Superior temporal gyrus (tissue), 1 donor: ENCODE measurements around the gene UST.

Source experiments
- DNase-seq: peaks from one replicate; pipeline ENCODE4 v3.0.0-alpha.2; 2016; ENCODE audit errors: extremely low spot score

The UST gene

DNA sequence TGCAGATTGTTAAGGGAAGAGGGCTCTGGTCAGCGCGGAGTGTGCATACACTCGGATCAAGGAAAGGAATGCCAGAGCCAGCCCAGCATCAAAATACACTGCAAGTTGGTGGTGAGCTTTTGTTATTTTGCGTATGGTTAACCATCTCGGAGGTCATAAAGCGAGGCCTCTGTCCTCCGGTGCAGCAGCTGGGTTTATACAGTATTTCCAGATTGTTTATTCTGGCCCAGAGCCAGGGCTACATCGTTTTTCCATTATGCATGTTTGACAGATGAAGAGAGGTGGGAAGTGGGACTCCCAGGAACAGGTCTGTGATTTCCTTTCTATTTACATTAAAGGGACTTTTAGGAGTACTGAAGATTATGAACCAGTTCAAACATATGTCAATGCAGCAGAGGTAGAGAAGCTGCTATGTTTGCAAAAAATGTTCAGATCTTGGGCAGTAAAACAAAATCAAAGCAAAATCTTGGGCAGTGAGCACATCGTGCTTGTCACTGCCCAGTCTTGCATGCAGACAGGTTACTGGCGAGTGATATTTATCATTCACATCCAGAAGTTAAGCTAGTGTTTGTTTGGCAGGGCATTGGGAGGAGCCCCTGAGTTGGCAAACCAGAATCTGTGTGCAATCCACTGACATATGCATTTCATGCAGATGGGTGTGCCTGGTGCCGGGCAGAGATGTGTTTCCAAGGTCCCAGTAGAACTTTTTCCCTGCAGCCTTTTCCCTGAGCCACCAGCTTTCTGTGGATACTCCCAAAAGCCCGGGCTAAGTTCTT lies 314.3 kb downstream of the UST start:
- no peak for DNase-seq

DNA sequence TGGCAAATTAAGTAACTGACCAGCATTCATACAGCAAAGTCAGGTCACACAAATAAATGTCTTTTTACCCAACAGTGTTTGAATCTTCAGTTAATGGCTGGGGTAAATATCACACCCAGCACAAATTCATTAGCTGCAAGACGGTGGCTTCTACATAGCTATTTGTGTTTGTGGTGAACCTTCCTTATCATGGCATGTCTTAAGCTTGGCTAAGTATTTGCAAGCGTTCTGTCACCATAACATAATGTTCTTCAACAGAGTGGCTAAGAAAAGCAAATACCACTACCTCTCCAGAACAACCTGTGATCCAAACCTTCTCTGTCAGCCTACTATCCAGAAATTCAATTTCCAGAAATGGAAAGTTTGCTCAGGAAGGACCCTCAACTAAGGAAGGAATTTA lies 315.1 kb downstream of the UST start:
- DNase-seq, result no peak

DNA sequence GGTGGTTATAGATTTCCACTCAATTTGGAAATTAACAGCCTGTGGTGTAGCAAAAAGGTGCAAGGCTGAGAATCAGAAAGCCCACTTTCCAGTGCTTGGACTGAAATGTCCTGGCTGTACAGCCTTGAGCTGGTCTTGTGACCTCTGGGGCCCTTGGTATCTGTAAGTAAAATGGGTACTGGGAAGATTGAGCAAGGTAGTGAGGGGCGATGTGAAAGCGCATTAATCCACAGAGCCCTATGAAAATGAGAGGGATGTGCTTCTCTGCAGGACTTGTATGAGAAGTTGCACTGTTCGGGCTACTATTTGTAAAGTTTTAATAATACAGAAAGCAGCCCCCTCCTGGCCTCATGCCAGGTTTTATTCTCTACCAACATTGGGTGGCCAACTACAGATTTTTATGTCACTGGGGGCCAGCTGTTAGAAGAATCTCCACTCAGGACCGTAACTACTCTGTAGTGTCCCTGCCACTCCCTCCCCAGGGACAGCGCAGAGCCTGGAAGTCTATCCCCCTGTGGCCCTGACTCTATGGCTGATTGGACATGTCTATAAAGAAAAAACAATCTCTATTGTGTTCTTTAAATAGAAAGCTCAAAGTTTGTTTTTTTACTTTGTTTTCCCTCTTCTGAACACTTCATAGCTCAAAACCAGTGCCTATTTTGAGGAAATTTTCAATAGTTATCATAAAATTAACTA lies 316.0 kb downstream of the UST start:
- no peak for DNase-seq

DNA sequence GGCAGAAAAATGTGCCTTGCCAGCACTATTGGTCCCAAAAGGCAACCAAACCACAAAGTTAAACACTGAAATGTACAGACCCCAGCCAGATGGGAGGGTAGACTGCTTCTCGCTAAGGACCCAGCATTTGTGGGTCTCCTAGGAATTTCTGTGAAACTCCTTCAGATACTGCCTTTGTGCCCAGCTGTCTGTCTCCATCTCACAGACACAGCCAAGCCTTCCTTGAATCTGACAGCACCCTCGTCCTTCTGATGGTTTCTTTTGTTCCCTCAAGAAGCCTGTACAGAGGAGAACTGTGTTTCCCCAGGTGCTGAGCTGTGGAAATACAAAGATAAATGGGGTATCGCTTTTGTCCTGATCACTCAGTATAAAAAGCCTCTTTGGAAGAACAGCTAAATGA lies 316.6 kb downstream of the UST start:
- DNase-seq, result no peak

DNA sequence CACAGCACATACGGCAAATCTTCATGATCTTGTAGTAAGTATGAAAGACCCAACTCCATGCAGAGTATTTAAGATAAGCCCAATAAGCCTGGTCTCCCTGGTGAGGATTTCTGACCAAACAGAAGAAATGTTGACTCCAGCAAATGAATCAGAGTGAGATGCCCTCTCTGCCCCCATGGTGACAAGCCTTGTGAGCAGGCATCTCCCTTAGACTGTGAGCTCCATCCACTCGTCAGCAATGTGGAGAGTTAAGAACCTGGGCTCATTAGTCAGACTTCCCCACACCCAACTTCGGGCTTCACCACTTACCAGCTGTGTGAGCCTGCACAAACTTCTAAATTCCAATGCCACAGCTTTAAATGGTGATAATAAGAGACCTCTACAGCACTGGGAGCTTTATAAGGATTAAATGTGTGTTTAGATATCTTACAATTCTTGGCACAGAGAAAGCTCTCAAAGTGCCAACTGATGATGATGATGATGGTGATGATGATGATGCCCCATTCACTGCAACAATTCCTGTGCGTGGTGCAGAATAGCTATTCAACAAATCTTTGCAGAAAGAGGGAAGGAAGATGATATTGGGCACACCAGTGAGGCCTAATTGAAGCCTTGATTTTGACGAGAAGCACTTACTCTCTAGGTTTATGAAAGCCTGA lies 317.3 kb downstream of the UST start:
- DNase-seq, result no peak

DNA sequence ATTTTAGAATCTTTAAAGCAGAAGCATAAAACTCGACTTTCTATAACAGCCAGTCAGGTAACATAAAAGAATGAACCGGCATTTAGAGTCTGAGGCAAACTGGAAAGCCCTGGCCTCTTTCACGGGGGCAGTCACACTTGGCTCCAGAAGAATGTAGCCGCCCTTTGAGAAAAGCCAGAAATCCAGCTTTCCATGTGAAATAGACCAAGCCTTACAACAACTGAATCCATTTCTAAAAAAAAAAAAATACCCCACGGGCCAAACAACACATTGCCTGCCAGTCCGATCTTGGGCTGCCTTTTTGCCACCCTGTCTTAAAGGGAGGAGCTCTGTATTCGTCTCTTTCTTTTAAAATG lies 317.8 kb downstream of the UST start:
- no peak for DNase-seq

DNA sequence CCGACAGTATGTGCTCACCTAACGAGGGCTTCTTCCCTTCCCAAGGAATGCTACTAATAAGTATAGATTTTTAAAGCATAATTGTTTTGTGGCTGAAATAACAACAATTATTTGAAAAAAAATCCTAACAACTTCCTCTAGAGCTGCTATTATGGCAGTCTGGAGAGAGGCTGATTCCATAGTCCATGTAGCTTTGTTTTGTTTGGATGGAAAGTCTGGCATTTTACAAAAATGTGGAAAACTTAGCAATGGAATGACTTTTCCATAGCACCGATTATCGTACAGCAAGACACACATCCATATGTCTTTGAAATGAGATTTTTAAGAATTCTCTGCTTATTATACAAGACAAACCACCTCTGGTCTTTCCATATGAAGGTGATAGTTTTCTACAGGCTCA lies 318.3 kb downstream of the UST start:
- no peak for DNase-seq

DNA sequence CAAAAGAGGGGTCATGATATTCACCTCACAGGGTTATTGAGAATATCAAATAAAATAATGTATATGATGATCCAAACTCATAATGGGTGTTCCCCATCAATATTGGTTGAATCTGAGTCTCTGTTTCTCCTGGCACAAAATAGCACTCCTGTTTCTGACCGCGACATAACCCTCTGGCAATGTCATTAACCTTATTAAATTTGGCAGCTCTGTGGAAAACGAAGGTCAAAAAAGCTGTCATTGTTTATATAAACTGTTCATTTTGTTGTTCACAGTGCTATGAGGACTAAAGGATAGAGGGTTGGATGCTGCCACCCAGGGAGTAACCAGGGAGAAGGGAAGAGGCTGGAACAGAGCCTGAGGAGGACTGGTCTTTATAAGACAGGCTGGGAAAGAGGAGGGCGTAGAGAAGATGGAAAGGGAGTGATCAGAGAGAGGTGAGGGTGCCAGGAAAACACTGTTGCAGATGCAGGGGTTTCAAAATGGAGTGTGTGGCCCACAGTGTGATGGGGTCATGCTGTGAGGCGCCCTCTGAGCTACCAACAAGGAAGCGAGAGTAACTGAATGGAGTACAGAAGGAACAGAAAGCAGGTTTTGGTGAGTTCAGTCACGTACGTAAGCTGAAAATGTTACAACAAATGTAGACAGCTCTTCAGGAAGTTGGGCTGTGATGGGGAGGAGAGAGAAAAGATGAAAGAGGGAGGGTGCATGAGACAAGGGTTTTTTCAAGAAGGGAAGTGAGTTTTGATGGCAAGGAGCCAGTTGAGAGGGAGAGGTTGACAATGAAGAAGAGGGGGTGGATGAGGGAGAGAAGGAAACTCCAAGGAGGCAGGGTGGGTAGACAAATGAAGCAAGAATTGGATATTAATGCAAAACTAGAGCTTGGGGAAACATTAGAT lies 319.1 kb downstream of the UST start:
- peak; percentile 36 for DNase-seq

DNA sequence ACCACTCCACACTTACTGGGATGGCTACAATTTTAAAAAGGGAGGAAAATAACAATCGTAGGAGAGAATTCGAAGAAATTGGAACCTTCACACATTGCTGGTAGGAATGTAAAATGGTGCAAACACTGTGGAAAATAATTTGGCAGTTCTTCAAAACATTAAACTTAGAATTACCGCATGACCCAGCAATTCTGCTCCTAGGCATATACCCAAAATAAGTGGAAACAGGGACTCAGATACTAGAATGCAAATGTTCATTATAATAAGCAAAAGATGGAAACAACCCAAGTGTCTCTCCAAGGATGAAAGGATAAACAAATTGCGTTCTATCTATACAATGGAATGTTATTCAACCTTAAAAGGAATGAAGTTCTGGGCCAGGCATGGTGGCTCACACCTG lies 325.2 kb downstream of the UST start:
- no peak for DNase-seq

DNA sequence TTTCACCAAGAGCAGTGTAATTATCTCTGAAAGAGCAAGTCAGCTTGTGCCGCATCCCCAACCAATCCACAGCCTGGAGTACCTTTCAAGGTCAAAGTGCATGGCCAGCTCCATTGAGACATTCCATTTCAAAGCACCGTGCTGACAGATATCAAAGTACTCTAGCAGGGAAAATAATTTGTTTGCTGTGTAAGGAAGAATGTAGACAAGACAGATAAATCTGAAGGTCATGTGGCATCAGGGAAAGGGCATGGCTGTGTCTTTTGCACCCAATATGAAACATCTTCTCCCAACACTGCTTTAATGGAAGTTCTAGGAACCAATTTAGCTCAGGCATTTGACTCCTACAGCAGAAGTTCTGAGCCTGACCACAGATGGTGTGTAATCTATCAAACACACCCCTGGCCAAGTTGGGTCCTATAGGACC lies 328.0 kb downstream of the UST start:
- no peak for DNase-seq

DNA sequence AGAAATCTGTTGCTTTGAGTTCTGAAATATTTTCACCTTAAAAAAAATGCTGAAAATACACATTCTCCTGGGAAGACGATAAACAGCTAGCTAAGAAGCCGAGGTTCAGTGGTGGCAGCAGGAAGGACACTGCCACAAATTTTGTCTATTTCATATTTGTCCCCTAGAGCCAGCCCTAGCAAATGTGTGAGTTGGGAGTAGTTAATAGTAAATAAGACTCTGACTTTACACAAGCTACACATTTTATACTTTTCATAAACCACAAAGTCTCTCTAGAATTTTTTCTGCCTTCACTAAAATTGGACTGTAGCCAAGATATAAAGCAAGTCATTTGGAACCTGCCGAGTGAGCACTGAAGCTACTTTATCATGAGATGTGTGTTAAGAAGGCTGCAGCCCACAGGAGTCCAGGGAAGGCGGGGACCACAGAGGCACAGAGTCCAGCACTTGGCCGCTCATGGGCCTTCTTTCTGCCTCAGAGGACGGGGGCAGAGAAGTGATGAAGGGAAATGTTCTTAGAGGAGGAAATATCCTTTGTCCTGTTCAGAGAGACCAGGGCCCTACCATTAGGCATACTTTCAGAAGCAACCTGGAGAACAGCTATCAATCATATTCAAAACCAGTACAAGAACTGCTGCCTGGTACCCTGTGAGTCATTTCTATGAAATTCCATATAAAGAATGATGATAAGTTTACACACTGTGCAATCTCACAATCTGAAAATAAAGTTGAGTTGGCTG lies 329.0 kb downstream of the UST start:
- no peak for DNase-seq

DNA sequence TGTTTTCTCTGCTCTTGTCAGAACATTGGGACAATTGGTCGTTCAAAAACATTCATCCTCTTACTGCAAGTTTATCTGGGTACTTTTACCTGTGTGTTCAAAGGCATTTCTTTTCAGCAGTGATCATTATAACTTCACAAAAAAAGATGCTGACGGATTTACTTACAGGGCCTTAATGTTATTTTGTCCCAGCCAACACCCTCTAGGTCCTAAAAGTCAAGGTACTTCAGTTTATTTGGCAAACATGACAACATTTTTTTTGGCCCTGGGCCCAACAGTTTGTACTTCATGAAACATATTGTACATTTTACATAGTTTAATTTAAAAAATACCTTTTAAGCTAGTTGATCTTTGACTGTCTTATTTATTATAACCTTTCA lies 329.5 kb downstream of the UST start:
- DNase-seq, result no peak

DNA sequence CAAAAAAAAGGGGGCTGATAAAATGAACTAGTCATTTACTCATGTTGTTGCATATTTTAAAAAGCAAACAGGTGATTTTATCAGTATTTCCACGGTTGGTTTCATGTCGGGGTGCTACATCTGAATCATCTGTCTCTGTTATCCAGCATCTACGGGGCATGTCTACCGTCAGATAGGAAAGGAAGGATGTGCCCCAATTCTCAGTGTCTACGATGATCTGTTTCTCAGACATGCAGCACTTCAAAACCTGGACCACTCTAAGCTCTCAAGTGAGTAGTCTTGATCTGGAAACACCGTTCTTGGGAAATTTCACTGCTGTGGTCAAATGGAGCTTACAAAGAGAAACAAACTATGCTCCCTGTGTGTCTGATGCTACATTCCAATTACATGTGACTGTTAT lies 330.4 kb downstream of the UST start:
- no peak for DNase-seq

DNA sequence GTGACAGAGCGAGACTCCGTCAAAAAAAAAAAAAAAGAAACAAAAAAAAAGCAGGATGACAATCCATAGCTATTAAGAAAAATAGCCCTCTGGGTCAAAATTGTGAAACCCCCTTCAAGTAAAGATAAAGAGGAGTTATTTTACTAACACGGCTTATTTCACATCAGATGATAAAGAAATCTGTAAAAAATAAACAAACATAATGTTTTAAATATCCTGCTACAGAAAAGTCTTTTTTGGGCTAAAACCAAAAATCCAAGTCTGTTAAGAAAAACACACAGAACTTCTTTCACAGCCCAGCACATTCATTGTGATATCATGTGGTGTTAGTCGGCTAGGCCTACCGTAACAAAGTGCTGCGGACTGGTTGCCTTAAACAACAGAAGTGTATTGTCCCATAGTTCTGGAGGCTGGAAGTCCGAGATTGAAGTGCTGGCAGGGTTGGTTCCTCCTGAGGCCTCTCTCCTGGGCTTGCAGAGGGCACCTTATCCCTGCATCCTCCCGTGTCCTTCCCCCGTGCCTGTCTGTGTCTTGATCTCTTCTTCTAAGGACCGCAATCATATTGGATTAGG lies 331.5 kb downstream of the UST start:
- no peak for DNase-seq

DNA sequence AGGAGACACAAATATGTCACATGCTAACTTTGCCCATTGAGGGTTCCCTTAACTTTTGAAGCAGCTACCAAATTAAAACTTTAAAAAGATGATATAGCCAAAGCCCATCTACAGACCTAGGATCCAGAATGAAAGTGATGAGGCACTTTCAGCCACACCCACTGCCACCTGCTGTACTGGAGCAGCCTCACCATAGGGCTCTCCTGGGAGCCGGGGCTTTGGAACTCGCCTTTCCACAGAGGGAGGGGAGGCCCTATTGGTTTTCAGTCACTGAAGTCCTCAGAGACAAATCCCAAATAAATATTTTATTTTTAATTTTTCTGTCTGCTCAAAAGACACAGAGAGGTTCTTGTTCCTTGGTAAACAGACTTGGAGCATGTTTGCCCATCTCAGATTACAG lies 332.6 kb downstream of the UST start:
- DNase-seq, result no peak

DNA sequence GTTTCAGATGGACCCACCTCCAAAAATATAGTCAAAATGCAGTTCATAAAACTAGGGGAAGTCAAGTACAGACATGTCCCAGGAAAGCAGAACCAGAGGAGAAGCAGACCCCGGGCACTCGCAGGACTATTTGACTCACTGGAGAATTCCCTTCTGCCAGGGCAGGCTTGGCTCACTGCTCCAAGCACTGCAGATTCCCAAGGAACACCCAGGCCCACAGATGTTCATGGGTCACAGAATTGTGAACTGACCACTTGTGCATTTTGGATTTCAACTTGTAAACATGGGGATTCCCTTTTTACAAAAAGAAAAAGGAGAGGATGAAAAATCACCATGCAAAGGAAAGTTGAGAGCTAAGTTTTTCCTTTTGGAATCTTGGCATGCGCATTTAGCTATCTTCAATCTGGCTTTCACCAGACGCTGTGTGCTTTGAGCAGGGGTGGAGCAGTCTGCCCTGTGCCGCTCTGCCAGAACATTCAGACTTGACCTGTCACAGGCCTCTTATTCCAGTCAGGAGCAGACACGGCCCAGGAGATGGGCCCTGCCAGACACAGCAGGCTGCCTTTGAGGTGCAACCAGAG lies 333.2 kb downstream of the UST start:
- no peak for DNase-seq

DNA sequence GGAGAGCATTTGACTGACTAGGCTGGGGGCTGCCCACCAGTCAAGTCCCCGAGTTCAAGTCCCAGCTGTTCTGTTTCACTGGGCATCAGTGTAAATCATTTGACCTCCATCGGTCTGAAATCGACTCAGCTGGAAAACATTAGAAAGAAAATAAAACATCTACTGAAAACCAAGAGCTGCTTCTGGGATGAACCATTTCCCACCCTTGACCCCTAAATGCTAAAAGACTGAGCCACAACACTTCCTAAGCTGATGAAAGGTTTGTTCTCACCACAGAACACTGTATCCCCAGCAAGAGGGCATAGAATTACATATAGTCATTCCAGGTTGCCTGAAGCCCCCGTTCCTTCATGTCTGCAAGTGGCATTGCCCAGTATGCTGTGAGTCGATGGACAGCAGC lies 333.7 kb downstream of the UST start:
- DNase-seq, result no peak

DNA sequence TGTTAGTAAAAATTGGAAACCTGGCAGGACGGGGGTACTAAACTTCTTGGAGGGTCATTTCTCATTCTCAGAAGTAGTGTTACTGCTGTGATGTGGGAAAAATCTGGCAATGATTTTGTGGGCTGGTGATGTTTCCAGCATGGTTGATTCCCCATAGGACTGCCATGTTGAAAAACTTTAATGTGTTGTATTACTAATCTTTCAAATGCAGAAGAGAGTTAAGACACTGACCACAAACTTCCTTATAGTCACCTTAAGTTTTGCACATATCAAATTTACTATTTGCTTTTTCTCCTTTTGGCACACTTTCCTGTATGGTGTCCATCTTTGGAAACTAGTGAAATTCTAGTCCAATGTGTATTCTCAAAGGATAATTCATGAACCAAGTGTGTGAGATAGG lies 334.5 kb downstream of the UST start:
- no peak for DNase-seq

DNA sequence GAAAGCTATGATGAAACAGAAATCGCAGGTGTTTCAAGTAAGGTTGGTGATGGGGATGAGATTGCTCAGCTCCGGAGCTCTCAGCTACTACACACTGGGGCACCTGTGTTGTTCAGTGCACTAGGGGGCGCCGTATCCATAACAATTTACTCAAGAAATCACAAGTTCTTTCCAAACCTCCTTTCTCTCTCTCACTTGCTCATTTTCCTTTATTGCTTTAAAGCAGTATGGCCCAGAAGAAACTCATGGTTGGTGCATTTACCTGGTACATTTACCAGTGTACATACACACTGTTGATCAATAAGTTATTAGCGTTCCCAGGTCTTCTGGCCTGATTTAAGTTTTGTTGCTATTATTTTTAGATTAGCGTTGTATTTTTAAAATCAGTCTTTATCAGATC lies 335.5 kb downstream of the UST start:
- DNase-seq, result peak; percentile 86

DNA sequence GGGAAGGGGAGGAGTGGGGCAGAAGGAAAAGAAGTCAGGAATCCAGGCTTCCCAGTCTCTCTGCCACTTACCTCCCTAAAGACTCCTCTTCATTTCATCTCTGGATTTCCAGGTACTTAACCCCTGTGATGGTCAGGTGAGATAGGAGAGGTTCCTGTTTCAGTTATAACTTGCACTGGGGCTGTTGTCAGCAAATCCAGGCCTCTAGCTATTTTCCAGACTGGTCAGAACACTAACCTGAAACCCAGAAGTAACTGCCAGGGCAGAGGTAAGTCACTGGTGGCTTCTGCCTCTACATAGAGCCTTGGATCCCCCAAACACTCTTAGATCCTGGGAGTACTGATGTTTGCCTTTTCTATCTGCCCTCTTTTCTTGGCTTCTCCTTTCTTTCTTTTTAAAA lies 337.2 kb downstream of the UST start:
- DNase-seq, result no peak
